Astrocyte (in vitro differentiated cells and primary cell): Measurements from ENCODE around the gene ASMTL. TPM values are rescaled to one million over a fixed set of nuclear protein-coding genes. Genes with fewer than 3 reads are reported as not detected.
A peak's percentile ranks its signal among the peaks of the same experiment; 100 is the strongest.

Source experiments
- DNase-seq: peaks from one replicate; pipeline ENCODE4 v3.0.0-alpha.2; 2010; ENCODE audit warnings: low read depth
- FAIRE-seq: peaks from 2 replicates; lab custom pipeline; 2011; peaks lifted over from hg19 to GRCh38; lab: Jason Lieb, UNC
- H2AFZ ChIP-seq: 2 replicates; pipeline ENCODE4 v1.6.0; 2012; ENCODE audit warnings: low read depth, low read length, inconsistent platforms
- H3K27ac ChIP-seq: 2 replicates; pipeline ENCODE4 v1.5.1; 2011; ENCODE audit warnings: low read depth, low read length, inconsistent platforms
- H3K27me3 ChIP-seq: 2 replicates; pipeline ENCODE4 v1.6.0; 2011; ENCODE audit warnings: low read length, inconsistent platforms; ENCODE audit not compliant: insufficient read depth
- H3K36me3 ChIP-seq: 2 replicates; pipeline ENCODE4 v1.5.1; 2011; ENCODE audit warnings: low read length, inconsistent platforms; ENCODE audit not compliant: insufficient read depth
- H3K4me1 ChIP-seq: 2 replicates; pipeline ENCODE4 v1.5.1; 2011; ENCODE audit warnings: low read length, inconsistent platforms; ENCODE audit not compliant: insufficient read depth
- H3K4me2 ChIP-seq: 2 replicates; pipeline ENCODE4 v1.6.0; 2012; ENCODE audit warnings: low read length, inconsistent platforms
- H3K4me3 ChIP-seq: 2 replicates; pipeline ENCODE4 v1.5.1; 2011; ENCODE audit warnings: low read depth, mild to moderate bottlenecking, low read length, inconsistent platforms; ENCODE audit not compliant: insufficient read depth
- H3K79me2 ChIP-seq: 2 replicates; pipeline ENCODE4 v1.6.0; 2012; ENCODE audit warnings: mild to moderate bottlenecking, low read length, inconsistent platforms; ENCODE audit not compliant: insufficient read depth
- H3K9ac ChIP-seq: 2 replicates; pipeline ENCODE4 v1.6.0; 2012; ENCODE audit warnings: mild to moderate bottlenecking, low read length, inconsistent platforms
- H3K9me3 ChIP-seq: 2 replicates; pipeline ENCODE4 v1.5.1; 2012; ENCODE audit warnings: low read depth, mild to moderate bottlenecking, low read length, inconsistent platforms; ENCODE audit not compliant: insufficient read depth
- H4K20me1 ChIP-seq: 2 replicates; pipeline ENCODE4 v1.6.0; 2012; ENCODE audit warnings: low read length, inconsistent platforms; ENCODE audit not compliant: insufficient read depth
- H3K27ac Mint-ChIP-seq: one replicate; pipeline ENCODE4 v1.8.0; 2021; ENCODE audit warnings: mild to moderate bottlenecking, mixed read lengths; ENCODE audit not compliant: unreplicated experiment
- H3K27me3 Mint-ChIP-seq: one replicate; pipeline ENCODE4 v1.8.0; 2021; ENCODE audit warnings: low read depth, mixed read lengths; ENCODE audit not compliant: unreplicated experiment
- H3K36me3 Mint-ChIP-seq: one replicate; pipeline ENCODE4 v1.8.0; 2021; ENCODE audit warnings: low read depth, mixed read lengths; ENCODE audit not compliant: unreplicated experiment
- H3K4me1 Mint-ChIP-seq: one replicate; pipeline ENCODE4 v1.8.0; 2021; ENCODE audit warnings: low read depth, mixed read lengths; ENCODE audit not compliant: unreplicated experiment
- H3K4me3 Mint-ChIP-seq: one replicate; pipeline ENCODE4 v1.8.0; 2021; ENCODE audit warnings: mild to moderate bottlenecking, moderate library complexity, mixed read lengths; ENCODE audit not compliant: unreplicated experiment
- H3K9me3 Mint-ChIP-seq: one replicate; pipeline ENCODE4 v1.8.0; 2021; ENCODE audit warnings: mild to moderate bottlenecking, mixed read lengths; ENCODE audit not compliant: unreplicated experiment
- EZH2 ChIP-seq: IDR thresholded peaks from 2 replicates; pipeline ENCODE4 v1.6.1; 2012; ENCODE audit warnings: mild to moderate bottlenecking, low read length, inconsistent platforms; ENCODE audit not compliant: insufficient read depth
- total RNA-seq: library from RNA; stranded (reverse); gene quantifications from 2 replicates; pipeline ENCODE4 v1.2.1, GENCODE V29; 2021
- TF ChIP-seq, protein P1 (sequence below): IDR thresholded peaks from 2 replicates; pipeline ENCODE4 v1.5.1; 2011; ENCODE audit warnings: low read depth, mild to moderate bottlenecking, inconsistent platforms, low read length, moderate library complexity; ENCODE audit not compliant: insufficient read depth

The ASMTL gene
- total RNA-seq, 1 donor from 2014 or later, result 22.1 TPM

GRCh38 chrX:1451661-1452515, 821 bp downstream of the ASMTL start:
- Histone ChIP-seq H2AFZ (no peak overlapping the region), H3K9me3 (no peaks in the 10 kb centered on the region), H3K36me3 (no peaks in the 10 kb centered on the region), H4K20me1 (peaks cover 41% of the 10 kb centered on the region), H3K4me3 (peak overlapping the region; percentile 79), H3K9ac (peak overlapping the region; percentile 94), H3K27ac (peak overlapping the region; percentile 60), H3K4me2 (peak overlapping the region; percentile 95), H3K27me3 (no peaks in the 10 kb centered on the region), H3K79me2 (peaks cover 54% of the 10 kb centered on the region), H3K4me1 (no peaks in the 10 kb centered on the region)
- DNase-seq, result no peak
- Mint-ChIP-seq H3K9me3 (peaks cover 20% of the 10 kb centered on the region), H3K4me3 (peak overlapping the region; percentile 86), H3K4me1 (no peaks in the 10 kb centered on the region), H3K36me3 (peaks cover 12% of the 10 kb centered on the region), H3K27ac (no peak overlapping the region), H3K27me3 (no peaks in the 10 kb centered on the region)
- no peak for FAIRE-seq
- TF ChIP-seq, protein P1, sequence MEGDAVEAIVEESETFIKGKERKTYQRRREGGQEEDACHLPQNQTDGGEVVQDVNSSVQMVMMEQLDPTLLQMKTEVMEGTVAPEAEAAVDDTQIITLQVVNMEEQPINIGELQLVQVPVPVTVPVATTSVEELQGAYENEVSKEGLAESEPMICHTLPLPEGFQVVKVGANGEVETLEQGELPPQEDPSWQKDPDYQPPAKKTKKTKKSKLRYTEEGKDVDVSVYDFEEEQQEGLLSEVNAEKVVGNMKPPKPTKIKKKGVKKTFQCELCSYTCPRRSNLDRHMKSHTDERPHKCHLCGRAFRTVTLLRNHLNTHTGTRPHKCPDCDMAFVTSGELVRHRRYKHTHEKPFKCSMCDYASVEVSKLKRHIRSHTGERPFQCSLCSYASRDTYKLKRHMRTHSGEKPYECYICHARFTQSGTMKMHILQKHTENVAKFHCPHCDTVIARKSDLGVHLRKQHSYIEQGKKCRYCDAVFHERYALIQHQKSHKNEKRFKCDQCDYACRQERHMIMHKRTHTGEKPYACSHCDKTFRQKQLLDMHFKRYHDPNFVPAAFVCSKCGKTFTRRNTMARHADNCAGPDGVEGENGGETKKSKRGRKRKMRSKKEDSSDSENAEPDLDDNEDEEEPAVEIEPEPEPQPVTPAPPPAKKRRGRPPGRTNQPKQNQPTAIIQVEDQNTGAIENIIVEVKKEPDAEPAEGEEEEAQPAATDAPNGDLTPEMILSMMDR, result no peak
- no peak for TF ChIP-seq EZH2

GRCh38 chrX:1451251-1451660, 1.5 kb downstream of the ASMTL start:
- no peak overlapping the region for H3K4me3 ChIP-seq
- FAIRE-seq, result no peak
- H3K4me2 ChIP-seq, result peak overlapping the region; percentile 95

More at GRCh38 chrX:1451251-1451660, 1.5 kb downstream of the ASMTL start:
- no peaks in the 10 kb centered on the region for H3K27me3 ChIP-seq
- H3K9me3 Mint-ChIP-seq, result peaks cover 20% of the 10 kb centered on the region
- peaks cover 54% of the 10 kb centered on the region for H3K79me2 ChIP-seq
- H3K4me1 Mint-ChIP-seq, result no peaks in the 10 kb centered on the region
- DNase-seq, result no peak
- no peaks in the 10 kb centered on the region for H3K4me1 ChIP-seq
- no peaks in the 10 kb centered on the region for H3K27me3 Mint-ChIP-seq
- H3K27ac Mint-ChIP-seq, result no peak overlapping the region
- peaks cover 13% of the 10 kb centered on the region for H3K36me3 Mint-ChIP-seq
- H3K36me3 ChIP-seq, result no peaks in the 10 kb centered on the region
- peaks cover 42% of the 10 kb centered on the region for H4K20me1 ChIP-seq
- no peak overlapping the region for H3K27ac ChIP-seq
- H3K9me3 ChIP-seq, result no peaks in the 10 kb centered on the region
- TF ChIP-seq, protein P1, result no peak
- TF ChIP-seq EZH2, result no peak
- H3K4me3 Mint-ChIP-seq, result no peak overlapping the region
- H2AFZ ChIP-seq, result no peak overlapping the region
- H3K9ac ChIP-seq, result peak overlapping the region; percentile 94
